ENCODE data around the gene CDH4. TPM values are rescaled to one million over a fixed set of nuclear protein-coding genes. Genes with fewer than 3 reads are reported as not detected.

CDH4 gene
- total RNA-seq, 1 experiment from 2014 or later, result 5.3 TPM

GRCh38 chr20:61979090-61979489 lies 727.0 kb downstream of the CDH4 start:
- no peak for TF ChIP-seq FOXP1 (CRISPR knock-in tag; IDR thresholded peaks at IDR 0.05; ENCODE audit: borderline replicate concordance)
- no peak for TF ChIP-seq ZBTB43 (CRISPR knock-in tag; IDR thresholded peaks at IDR 0.05)
- no peak for TF ChIP-seq ZNF671 (CRISPR knock-in tag; IDR thresholded peaks at IDR 0.05)
- no peak for TF ChIP-seq ZNF423 (CRISPR knock-in tag; IDR thresholded peaks at IDR 0.05)
- no peak for TF ChIP-seq ELF4 (CRISPR knock-in tag; IDR thresholded peaks at IDR 0.05; ENCODE audit: low read depth)
- TF ChIP-seq CREB1 (CRISPR knock-in tag; IDR thresholded peaks at IDR 0.05), result no peak
- TF ChIP-seq MXD4 (CRISPR knock-in tag; IDR thresholded peaks at IDR 0.05; ENCODE audit: borderline replicate concordance), result no peak
- TF ChIP-seq ATF6 (CRISPR knock-in tag; IDR thresholded peaks at IDR 0.05), result no peak
- no peak for TF ChIP-seq ATF2 (CRISPR knock-in tag; IDR thresholded peaks at IDR 0.05; ENCODE audit: borderline replicate concordance, low read depth)
- no peak for TF ChIP-seq MLX (CRISPR knock-in tag; IDR thresholded peaks at IDR 0.05)
- no peak for TF ChIP-seq ZNF512 (CRISPR knock-in tag; IDR thresholded peaks at IDR 0.05; ENCODE audit: borderline replicate concordance)
- TF ChIP-seq TEAD1 (CRISPR knock-in tag; IDR thresholded peaks at IDR 0.05), result no peak
- no peak for TF ChIP-seq ZNF263 (CRISPR knock-in tag; IDR thresholded peaks at IDR 0.05; ENCODE audit: low read depth)
- TF ChIP-seq AR (CRISPR knock-in tag; IDR thresholded peaks at IDR 0.05), result no peak
- TF ChIP-seq GABPB1 (CRISPR knock-in tag; IDR thresholded peaks at IDR 0.05), result no peak
- no peak for TF ChIP-seq SMAD4 (CRISPR knock-in tag; IDR thresholded peaks at IDR 0.05)
- TF ChIP-seq ZNF219 (CRISPR knock-in tag; IDR thresholded peaks at IDR 0.05; ENCODE audit: borderline replicate concordance), result no peak
- no peak for TF ChIP-seq ZNF416 (CRISPR knock-in tag; IDR thresholded peaks at IDR 0.05)
- Mint-ChIP-seq H3K4me3 (no peak overlapping the region), H3K27ac (no peak overlapping the region), H3K9me3 (no peaks in the 10 kb centered on the region), H3K27me3 (ENCODE audit: low read depth) (no peaks in the 10 kb centered on the region), H3K4me1 (peaks cover 2% of the 10 kb centered on the region; the same call in 1 of the 2 replicates), H3K36me3 (peaks cover 10% of the 10 kb centered on the region)
- DNase-seq (ENCODE audit: low spot score) (no peak), ATAC-seq (no peak)
- ChIA-PET CTCF (no interaction called here), POLR2A (no interaction called here)
